ENCODE data around the gene CD36.

DNA sequence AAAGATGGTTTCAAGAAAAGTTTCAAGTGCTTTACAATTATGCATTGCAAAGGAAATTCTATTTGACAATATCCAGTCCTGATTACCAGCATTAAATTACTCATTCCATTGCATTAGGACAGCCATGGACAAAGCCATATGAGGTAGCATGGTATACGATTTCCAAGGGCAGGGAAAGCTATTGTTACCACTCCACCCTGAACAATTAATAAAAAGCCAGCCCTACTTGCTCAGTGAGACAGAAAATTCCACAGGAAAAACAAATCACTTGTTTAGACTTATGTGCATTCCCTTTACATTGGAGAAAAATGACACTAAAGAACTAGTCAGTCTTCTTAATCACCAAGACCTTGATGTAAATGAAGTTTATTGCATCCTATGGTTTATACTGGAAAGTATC, 5.6 kb downstream of the CD36 start:
- TF ChIP-seq ZFX (IDR thresholded peaks at IDR 0.05) (no peak), CEBPB (IDR thresholded peaks at IDR 0.05; ENCODE audit: low read depth) (no peak), EZH2phosphoT487 (IDR thresholded peaks at IDR 0.05; ENCODE audit: borderline replicate concordance) (no peak), EGR1 (IDR thresholded peaks at IDR 0.05; ENCODE audit: low read depth) (no peak), EZH2 (IDR thresholded peaks at IDR 0.05) (no peak), SIN3A (IDR thresholded peaks at IDR 0.05; ENCODE audit: low read depth) (no peak), RAD21 (IDR thresholded peaks at IDR 0.05; ENCODE audit: low read depth) (no peak), POLR2AphosphoS5 (IDR thresholded peaks at IDR 0.05; ENCODE audit: low read depth, low read length) (no peak), YY1 (IDR thresholded peaks at IDR 0.05; ENCODE audit: extremely low read depth, insufficient replicate concordance, low read depth, low read length) (no peak)
- TF ChIP-seq, protein P1, sequence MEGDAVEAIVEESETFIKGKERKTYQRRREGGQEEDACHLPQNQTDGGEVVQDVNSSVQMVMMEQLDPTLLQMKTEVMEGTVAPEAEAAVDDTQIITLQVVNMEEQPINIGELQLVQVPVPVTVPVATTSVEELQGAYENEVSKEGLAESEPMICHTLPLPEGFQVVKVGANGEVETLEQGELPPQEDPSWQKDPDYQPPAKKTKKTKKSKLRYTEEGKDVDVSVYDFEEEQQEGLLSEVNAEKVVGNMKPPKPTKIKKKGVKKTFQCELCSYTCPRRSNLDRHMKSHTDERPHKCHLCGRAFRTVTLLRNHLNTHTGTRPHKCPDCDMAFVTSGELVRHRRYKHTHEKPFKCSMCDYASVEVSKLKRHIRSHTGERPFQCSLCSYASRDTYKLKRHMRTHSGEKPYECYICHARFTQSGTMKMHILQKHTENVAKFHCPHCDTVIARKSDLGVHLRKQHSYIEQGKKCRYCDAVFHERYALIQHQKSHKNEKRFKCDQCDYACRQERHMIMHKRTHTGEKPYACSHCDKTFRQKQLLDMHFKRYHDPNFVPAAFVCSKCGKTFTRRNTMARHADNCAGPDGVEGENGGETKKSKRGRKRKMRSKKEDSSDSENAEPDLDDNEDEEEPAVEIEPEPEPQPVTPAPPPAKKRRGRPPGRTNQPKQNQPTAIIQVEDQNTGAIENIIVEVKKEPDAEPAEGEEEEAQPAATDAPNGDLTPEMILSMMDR (IDR thresholded peaks at IDR 0.05 in 2 of 3, conservative IDR thresholded peaks at IDR 0.05 in 1 of 3; ENCODE audit: borderline replicate concordance in 1 of 3, insufficient read depth in 1 of 3, low read depth in 2 of 3, low read length in 2 of 3) = no peak
- TF ChIP-seq, protein P2, sequence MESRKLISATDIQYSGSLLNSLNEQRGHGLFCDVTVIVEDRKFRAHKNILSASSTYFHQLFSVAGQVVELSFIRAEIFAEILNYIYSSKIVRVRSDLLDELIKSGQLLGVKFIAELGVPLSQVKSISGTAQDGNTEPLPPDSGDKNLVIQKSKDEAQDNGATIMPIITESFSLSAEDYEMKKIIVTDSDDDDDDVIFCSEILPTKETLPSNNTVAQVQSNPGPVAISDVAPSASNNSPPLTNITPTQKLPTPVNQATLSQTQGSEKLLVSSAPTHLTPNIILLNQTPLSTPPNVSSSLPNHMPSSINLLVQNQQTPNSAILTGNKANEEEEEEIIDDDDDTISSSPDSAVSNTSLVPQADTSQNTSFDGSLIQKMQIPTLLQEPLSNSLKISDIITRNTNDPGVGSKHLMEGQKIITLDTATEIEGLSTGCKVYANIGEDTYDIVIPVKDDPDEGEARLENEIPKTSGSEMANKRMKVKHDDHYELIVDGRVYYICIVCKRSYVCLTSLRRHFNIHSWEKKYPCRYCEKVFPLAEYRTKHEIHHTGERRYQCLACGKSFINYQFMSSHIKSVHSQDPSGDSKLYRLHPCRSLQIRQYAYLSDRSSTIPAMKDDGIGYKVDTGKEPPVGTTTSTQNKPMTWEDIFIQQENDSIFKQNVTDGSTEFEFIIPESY (IDR thresholded peaks at IDR 0.05; ENCODE audit: extremely low read depth, insufficient replicate concordance, low read length) = no peak
